Spleen (tissue), 7 donors: ENCODE measurements around the gene LTF.

Experiments
- POLR2AphosphoS5 ChIP-seq, 3 donors: sonication (generic); formaldehyde crosslinking; IDR thresholded peaks; one replicate each; pipeline ENCODE4 v1.5.1; 2017; ENCODE audit warnings: antibody characterized with exemption in 3 of 3
- TF ChIP-seq, protein P1 (sequence below), 11 experiments: fragments of 200-600 bp in 7 of 11; fragments of 450-650 bp in 4 of 11; sonication (generic) in 4 of 11; IDR thresholded peaks in 8 of 11; conservative IDR thresholded peaks in 3 of 11; 1 replicate in 7 of 11; 2 replicates in 4 of 11; pipeline versions ENCODE4 v1.4.0 to v1.8.0; 2016 to 2021; ENCODE audit warnings: antibody characterized with exemption in 11 of 11, inconsistent platforms in 4 of 11, mild to moderate bottlenecking in 1 of 11
- donor health status: DM: no; HTN: no; CAD: no; lungs with moderate emphysema.
- donor health status: DM: no; HTN: no; CAD: no.
- donor health status: DM: no; HTN: no; CAD: no.

DNA sequence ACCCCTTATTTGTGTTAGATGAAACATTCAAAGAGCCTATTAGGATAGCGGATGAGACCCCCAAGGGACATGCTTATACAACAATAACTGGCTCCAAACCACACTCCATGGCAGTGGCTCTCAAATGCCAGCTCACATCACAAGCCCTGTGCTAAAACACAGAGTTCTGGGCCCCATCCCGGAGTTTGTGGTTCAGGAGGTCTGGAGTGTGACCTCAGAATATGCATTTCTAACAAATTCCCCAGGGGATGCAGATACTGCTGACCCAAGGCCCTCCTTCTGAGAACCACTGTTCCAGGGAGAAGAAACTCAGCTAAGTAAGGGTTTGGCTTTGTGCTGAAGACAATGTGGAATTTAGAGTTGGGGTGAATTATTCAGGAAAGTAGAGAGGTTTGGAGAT, 54.0 kb downstream of the LTF start:
- TF ChIP-seq, protein P1, sequence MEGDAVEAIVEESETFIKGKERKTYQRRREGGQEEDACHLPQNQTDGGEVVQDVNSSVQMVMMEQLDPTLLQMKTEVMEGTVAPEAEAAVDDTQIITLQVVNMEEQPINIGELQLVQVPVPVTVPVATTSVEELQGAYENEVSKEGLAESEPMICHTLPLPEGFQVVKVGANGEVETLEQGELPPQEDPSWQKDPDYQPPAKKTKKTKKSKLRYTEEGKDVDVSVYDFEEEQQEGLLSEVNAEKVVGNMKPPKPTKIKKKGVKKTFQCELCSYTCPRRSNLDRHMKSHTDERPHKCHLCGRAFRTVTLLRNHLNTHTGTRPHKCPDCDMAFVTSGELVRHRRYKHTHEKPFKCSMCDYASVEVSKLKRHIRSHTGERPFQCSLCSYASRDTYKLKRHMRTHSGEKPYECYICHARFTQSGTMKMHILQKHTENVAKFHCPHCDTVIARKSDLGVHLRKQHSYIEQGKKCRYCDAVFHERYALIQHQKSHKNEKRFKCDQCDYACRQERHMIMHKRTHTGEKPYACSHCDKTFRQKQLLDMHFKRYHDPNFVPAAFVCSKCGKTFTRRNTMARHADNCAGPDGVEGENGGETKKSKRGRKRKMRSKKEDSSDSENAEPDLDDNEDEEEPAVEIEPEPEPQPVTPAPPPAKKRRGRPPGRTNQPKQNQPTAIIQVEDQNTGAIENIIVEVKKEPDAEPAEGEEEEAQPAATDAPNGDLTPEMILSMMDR (IDR thresholded peaks at IDR 0.05 in 8 of 11, conservative IDR thresholded peaks at IDR 0.05 in 3 of 11) = no peak
- no peak for TF ChIP-seq POLR2AphosphoS5 (IDR thresholded peaks at IDR 0.05)
